Adipocyte (in vitro differentiated cells): ENCODE measurements around the gene SART3.

Experiments
- DNase-seq: peaks from one replicate; pipeline ENCODE4 v3.0.0-alpha.2; 2015; ENCODE audit warnings: low read depth
- H3K27me3 ChIP-seq: replicated peaks from 2 replicates; pipeline ENCODE4 v1.7.0; 2013; ENCODE audit warnings: mild to moderate bottlenecking, low read length, moderate library complexity; ENCODE audit not compliant: control insufficient read depth, insufficient read depth
- H3K36me3 ChIP-seq: 2 replicates; pipeline ENCODE4 v1.7.0; 2013; ENCODE audit warnings: low read length, mild to moderate bottlenecking, moderate library complexity; ENCODE audit not compliant: control insufficient read depth, insufficient read depth, severe bottlenecking
- H3K4me1 ChIP-seq: 2 replicates; pipeline ENCODE4 v1.7.0; 2013; ENCODE audit warnings: mild to moderate bottlenecking, low read length, moderate library complexity; ENCODE audit not compliant: control insufficient read depth, insufficient read depth
- H3K4me3 ChIP-seq: 2 replicates; pipeline ENCODE4 v1.7.0; 2013; ENCODE audit warnings: mild to moderate bottlenecking, low read length, moderate library complexity
- H3K9ac ChIP-seq: 2 replicates; pipeline ENCODE4 v1.7.0; 2013; ENCODE audit warnings: mild to moderate bottlenecking, low read length, moderate library complexity
- H3K9me3 ChIP-seq: 2 replicates; pipeline ENCODE4 v1.7.0; 2013; ENCODE audit warnings: mild to moderate bottlenecking, low read length, moderate library complexity; ENCODE audit not compliant: control insufficient read depth

Gene SART3

GRCh38 chr12:108604208-108604941, 43.4 kb upstream of the SART3 start:
- Histone ChIP-seq H3K4me3 (no peak overlapping the region), H3K36me3 (no peaks in the 10 kb centered on the region), H3K9ac (no peak overlapping the region), H3K27me3 (no peaks in the 10 kb centered on the region), H3K9me3 (no peaks in the 10 kb centered on the region), H3K4me1 (peaks cover 5% of the 10 kb centered on the region)
- DNase-seq, result no peak

DNA sequence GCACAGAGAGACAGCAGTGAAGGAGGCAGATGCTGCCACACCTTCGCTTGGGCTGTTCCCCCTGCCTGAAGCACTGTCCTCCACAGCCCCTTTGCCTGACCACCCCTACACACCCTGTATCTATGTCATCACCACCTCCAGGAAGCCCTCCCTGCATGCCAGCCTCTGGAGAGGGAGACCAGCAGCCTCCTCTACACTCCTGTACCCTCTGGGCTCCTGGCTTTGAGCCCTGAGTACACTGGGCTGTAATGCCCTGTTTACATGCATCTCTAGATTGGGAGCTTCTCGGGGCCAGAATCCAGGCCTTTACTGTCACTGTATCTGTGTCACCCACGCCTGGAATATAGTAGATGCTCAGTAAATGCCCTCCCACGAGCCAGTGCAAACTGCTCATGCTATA, 42.8 kb upstream of the SART3 start:
- Histone ChIP-seq H3K27me3 (no peaks in the 10 kb centered on the region), H3K9me3 (no peaks in the 10 kb centered on the region), H3K4me3 (no peak overlapping the region)

DNA sequence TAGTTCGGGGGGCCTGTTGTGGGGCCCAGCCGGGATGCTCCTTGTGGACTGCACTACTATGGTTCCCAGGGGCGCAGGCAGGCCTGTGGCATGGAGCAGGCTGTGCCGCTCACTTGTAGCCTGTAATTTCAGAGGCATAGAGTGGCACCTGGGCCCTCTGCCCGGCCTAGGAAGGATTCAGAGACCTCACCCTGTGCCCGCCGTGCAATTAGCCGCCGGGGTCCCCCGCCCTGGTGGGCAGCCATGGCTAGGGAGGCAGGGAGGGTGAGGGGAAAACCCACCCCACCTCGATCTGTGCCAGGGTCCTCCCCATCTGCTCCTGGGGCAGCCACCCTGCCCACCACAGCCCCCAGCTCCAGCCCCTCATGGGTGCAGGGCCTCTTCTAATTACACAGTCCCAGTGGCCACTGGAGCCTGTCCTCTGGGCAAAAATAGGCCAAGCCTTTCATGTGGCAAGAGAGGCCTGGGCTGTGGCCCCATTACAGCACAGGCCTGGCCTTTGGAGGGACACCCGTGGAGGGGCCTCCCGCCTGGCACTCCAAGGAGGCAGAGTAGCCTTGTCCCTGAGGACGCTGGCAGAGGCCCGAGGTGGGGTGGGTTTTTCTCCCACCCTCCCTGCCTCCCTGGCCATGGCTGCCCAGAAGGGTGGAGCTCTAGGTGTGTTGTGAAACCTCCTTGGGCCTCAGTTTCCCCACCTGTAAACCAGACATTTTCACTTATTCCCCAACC, 42.2 kb upstream of the SART3 start:
- Histone ChIP-seq H3K9ac (no peak overlapping the region), H3K4me3 (no peak overlapping the region), H3K9me3 (no peaks in the 10 kb centered on the region), H3K27me3 (no peaks in the 10 kb centered on the region), H3K36me3 (no peaks in the 10 kb centered on the region), H3K4me1 (peaks cover 9% of the 10 kb centered on the region)
- no peak for DNase-seq

More for the DNA sequence above, 42.8 kb upstream of the SART3 start:
- H3K4me1 ChIP-seq, result peaks cover 4% of the 10 kb centered on the region
- DNase-seq, result no peak
- H3K36me3 ChIP-seq, result no peaks in the 10 kb centered on the region
- H3K9ac ChIP-seq, result no peak overlapping the region

DNA sequence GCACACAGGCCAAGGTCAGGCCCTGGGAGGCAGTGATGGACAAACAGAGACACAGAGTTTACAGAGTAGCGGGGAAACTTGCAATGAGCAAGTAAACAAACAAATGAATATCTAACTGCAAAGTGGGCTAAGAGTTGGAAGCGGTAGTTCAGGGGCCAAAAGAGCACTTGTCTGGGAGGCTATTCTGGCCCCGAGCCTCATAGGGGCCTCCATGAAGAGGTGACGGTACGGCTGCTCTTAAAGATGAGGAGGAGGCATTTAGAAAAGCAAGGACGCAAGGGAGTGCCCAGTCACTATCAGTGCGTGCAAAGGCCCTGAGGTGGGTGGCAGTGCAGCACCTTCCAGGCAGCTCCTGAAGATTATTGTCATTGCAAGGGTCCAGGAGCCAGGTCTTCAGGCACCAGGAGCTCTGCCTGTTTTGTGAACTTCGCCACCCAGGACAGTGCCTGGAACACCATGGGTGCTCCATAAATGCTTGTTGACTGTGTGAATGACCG, 41.3 kb upstream of the SART3 start:
- H3K27me3 ChIP-seq, result no peaks in the 10 kb centered on the region
- no peaks in the 10 kb centered on the region for H3K36me3 ChIP-seq
- DNase-seq, result no peak
- H3K4me1 ChIP-seq, result peaks cover 14% of the 10 kb centered on the region
- H3K9ac ChIP-seq, result no peak overlapping the region
- no peak overlapping the region for H3K4me3 ChIP-seq
- no peaks in the 10 kb centered on the region for H3K9me3 ChIP-seq

- peaks cover 22% of the 10 kb centered on the region for H3K4me1 ChIP-seq
- no peaks in the 10 kb centered on the region for H3K36me3 ChIP-seq
- H3K4me3 ChIP-seq, result no peak overlapping the region
- no peak overlapping the region for H3K9ac ChIP-seq
- no peak for DNase-seq
- H3K9me3 ChIP-seq, result no peaks in the 10 kb centered on the region
- H3K27me3 ChIP-seq, result no peaks in the 10 kb centered on the region
Observed at GRCh38 chr12:108600702-108601007, 39.7 kb upstream of the SART3 start.

GRCh38 chr12:108599948-108600701, 39.2 kb upstream of the SART3 start:
- Histone ChIP-seq H3K4me1 (peaks cover 19% of the 10 kb centered on the region), H3K36me3 (no peaks in the 10 kb centered on the region), H3K27me3 (no peaks in the 10 kb centered on the region), H3K9ac (no peak overlapping the region), H3K4me3 (no peak overlapping the region), H3K9me3 (no peaks in the 10 kb centered on the region)
- DNase-seq, result no peak

GRCh38 chr12:108599541-108599940, 38.6 kb upstream of the SART3 start:
- Histone ChIP-seq H3K36me3 (no peaks in the 10 kb centered on the region), H3K4me3 (no peak overlapping the region), H3K9me3 (no peaks in the 10 kb centered on the region), H3K27me3 (no peaks in the 10 kb centered on the region), H3K4me1 (peaks cover 19% of the 10 kb centered on the region), H3K9ac (no peak overlapping the region)
- DNase-seq, result no peak

GRCh38 chr12:108598553-108599250, 37.7 kb upstream of the SART3 start:
- Histone ChIP-seq H3K4me3 (peak overlapping the region; percentile 65), H3K36me3 (peaks cover 8% of the 10 kb centered on the region), H3K27me3 (no peaks in the 10 kb centered on the region), H3K4me1 (peaks cover 27% of the 10 kb centered on the region), H3K9ac (peak overlapping the region; percentile 77), H3K9me3 (no peaks in the 10 kb centered on the region)
- no peak for DNase-seq

DNA sequence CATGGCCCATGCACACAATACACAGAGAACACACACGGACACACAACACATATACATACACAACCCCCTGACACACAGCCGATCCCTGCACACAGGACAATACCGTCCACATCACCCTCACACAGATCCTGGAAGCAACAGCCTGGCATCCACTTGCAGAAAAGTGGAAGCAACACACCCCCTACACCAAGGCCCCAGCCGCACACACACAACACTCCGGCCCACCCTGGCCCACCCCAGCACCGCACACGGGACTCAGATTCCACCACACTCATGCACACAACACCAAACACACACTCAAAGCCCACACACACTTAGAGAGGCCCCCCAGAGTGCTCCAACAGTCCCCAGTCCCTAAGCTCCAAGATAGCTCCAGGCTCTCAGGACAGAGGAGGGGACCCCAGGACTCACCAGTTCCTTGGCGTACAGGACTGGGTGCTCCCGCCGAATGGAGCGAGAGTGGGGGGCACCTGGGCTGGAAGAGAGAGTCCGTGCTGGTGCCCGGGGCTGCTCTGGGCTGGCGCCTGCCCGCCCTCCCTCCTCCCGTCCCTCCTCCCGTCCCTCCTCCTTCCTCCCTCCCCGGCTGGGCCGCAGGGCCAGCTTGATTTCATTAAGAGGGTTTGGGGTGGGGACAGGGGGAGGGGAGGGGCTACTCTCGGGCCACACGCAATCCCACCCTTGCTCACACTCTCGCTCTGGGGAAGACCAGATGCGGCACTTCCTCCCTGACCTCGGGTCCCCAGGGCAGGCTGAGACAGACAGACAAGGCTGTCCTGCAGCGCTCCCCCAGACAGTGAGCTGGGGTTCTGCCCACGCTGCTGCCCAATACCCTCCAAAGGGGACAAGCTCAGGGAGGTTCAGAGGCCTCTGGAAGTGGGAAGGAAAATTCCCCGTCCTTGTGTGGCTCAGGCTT, 36.8 kb upstream of the SART3 start, which contains the start of gene TMEM119:
Gene TMEM119, minus strand, starts transcription at position 526 of the 913 bp plus-strand sequence. CDS start 5,701 bp downstream, outside the sequence.
- Histone ChIP-seq H3K9me3 (no peaks in the 10 kb centered on the region), H3K9ac (peak within 1 kb of the TSS; percentile 97), H3K4me1 (peaks cover 33% of the 10 kb centered on the region), H3K27me3 (no peaks in the 10 kb centered on the region), H3K36me3 (peaks cover 17% of the 10 kb centered on the region), H3K4me3 (peak within 1 kb of the TSS; percentile 94)
- peak; percentile 88 for DNase-seq

GRCh38 chr12:108596854-108597558, 36.0 kb upstream of the SART3 start:
- DNase-seq, result peak; percentile 51
- Histone ChIP-seq H3K4me1 (peaks cover 33% of the 10 kb centered on the region), H3K4me3 (peak overlapping the region; percentile 94), H3K9me3 (no peaks in the 10 kb centered on the region), H3K9ac (peak overlapping the region; percentile 97), H3K27me3 (no peaks in the 10 kb centered on the region), H3K36me3 (peaks cover 25% of the 10 kb centered on the region)
